Upper lobe of left lung (tissue), 4 donors: ENCODE data around the gene ATP8B1.

Experiments used
- EP300 ChIP-seq, 4 donors: sonication (generic); formaldehyde crosslinking; IDR thresholded peaks; one replicate each; pipeline ENCODE4 v1.5.1; 2017; ENCODE audit warnings: antibody characterized with exemption in 4 of 4, control low read depth in 2 of 4
- POLR2A ChIP-seq, 4 donors: fragments of 450-650 bp; IDR thresholded peaks; one replicate each; pipeline ENCODE4 v1.5.1; 2016 to 2017; ENCODE audit warnings: antibody characterized with exemption in 4 of 4, mild to moderate bottlenecking in 2 of 4
- POLR2AphosphoS5 ChIP-seq, 2 donors: sonication (generic); formaldehyde crosslinking; IDR thresholded peaks; one replicate each; pipeline ENCODE4 v1.5.1; 2017; ENCODE audit warnings: antibody characterized with exemption in 2 of 2
- TF ChIP-seq, protein P1 (sequence below), 6 experiments: fragments of 450-650 bp in 4 of 6; fragments of 200-600 bp in 2 of 6; sonication (generic) in 2 of 6; IDR thresholded peaks; one replicate each; pipeline ENCODE4 v1.5.1; 2016 to 2019; ENCODE audit warnings: antibody characterized with exemption in 6 of 6

DNA sequence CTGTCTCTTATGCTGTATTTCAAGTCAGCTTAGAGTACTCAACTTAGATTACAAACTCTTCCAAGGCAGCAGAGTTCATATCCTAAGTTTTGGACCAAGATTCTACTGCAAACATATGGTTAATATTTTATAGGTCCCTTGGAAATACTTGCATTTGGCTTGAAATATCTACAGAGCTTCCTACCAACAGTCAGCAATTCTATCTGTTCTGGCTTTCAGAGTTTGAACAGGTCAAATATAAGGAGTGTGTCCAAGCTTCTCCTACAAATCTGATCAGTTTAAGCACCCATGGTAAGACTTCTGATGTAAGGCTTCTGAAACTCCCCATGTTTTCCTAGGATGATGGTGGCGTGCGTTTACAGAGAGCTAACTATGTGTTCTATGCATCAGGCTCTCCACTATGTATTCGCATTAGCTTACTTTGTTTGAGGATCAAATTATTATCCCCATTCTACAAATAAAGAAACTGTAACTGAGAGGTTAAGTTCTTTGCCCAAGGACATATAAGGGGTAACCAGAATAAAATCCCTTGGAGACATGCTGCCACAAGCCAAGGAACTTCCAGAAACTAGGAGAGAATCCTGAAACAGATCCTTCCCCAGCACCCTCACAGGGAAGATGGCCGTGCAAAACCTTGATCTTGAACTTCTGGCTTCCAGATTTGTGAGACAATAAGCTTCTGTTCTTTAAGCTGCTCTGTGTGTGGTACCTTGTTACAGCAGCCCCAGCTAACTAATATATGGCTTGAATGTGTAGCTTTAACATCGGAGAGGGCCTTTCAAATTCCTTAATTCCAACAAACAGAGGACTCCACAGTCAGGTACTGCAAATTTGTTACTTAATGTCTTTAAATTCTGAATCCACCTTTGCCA lies 55.1 kb downstream of the ATP8B1 start:
- TF ChIP-seq POLR2A (IDR thresholded peaks at IDR 0.05): no peak
- TF ChIP-seq, protein P1, sequence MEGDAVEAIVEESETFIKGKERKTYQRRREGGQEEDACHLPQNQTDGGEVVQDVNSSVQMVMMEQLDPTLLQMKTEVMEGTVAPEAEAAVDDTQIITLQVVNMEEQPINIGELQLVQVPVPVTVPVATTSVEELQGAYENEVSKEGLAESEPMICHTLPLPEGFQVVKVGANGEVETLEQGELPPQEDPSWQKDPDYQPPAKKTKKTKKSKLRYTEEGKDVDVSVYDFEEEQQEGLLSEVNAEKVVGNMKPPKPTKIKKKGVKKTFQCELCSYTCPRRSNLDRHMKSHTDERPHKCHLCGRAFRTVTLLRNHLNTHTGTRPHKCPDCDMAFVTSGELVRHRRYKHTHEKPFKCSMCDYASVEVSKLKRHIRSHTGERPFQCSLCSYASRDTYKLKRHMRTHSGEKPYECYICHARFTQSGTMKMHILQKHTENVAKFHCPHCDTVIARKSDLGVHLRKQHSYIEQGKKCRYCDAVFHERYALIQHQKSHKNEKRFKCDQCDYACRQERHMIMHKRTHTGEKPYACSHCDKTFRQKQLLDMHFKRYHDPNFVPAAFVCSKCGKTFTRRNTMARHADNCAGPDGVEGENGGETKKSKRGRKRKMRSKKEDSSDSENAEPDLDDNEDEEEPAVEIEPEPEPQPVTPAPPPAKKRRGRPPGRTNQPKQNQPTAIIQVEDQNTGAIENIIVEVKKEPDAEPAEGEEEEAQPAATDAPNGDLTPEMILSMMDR (IDR thresholded peaks at IDR 0.05): no peak
- no peak for TF ChIP-seq POLR2AphosphoS5 (IDR thresholded peaks at IDR 0.05)
- TF ChIP-seq EP300 (IDR thresholded peaks at IDR 0.05): no peak
